Measurements from ENCODE around the gene CENPT. TPM values are rescaled to one million over a fixed set of nuclear protein-coding genes. Genes with fewer than 3 reads are reported as not detected.

Gene CENPT
- total and polyA plus RNA-seq, 2 of the 13 experiments (the other 11 are each of a cell fraction or from before 2014, with no cell fraction given), result 40.9 to 43.3 TPM

DNA sequence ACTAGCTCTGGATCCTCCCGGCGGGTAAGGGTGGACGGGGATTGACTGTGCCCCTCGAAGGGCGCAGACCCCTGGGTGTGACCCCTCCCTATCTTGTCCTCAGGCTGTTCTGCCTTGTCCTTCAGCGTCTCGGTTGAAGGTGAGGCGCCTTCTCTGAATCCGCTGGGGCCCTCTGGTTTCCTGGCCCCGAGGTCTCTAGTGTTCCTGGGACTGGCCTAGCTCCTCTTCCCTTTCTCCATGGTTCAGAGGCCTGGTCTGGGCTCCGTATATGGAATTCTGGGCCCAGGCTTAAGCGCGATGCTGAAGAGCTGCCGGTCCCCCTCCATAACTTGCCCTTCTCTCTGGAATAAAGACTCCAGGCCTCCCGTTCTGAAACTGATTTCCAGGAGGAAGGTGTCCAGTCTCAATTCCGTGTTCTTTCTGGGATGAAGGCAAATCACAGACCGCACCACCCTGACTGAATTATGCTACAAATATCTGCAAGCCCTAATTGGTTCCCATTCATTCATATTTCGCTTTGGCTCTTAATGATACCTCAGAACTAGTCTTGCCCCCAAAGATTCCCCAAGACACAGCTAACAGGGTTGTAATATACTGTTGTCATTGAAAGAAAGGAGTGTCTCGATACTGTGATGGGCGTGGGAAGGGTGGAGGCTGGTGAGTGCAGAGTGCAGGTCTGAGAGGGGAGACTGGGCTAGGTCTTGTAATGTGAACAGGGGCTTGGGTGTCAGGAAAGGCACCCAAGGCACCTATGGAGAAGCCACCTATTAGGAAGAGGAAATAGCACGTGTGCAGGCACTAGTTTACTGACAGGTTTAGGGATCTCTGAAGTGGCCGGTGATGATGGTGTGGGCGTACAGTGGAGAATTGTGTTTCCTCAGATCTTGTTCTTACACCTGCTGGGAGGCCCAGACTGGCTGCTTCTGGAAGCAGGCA is 26.2 kb upstream of the CENPT start:
- in situ Hi-C loops (cut with HindIII; ENCODE audit: extremely low pct_ligation_motif_present, low pct_unique_long_range_greater_than_20kb), result no loop called here
- ChIA-PET POLR2A (interaction anchor here (0.6 to 1.3 kb wide), 9 partner anchors 10 to 67 kb away, joined by 3 to 6 read pairs (median 3); partner anchors contain the start of gene TSNAXIP1), CTCF (ENCODE audit: low intra/inter-chr PET ratio, low total read pairs) (interaction anchor here (2.9 kb wide), 1 partner anchor 57 kb away, joined by 18 read pairs; no protein-coding TSS in a partner anchor)
- Histone ChIP-seq H3K4me3 (replicated peaks in 1 of 3; ENCODE audit: insufficient read depth in 1 of 3, low read depth in 2 of 3, low read length in 3 of 3) (peak overlapping the region; percentile 85 to 98 (median 87)), H3K4me2 (ENCODE audit: low read depth, low read length) (peak overlapping the region; percentile 91), H3K27ac (ENCODE audit: extremely low read length, insufficient read depth, low read length) (peak overlapping the region; percentile 66), H3K36me3 (replicated peaks in 1 of 2; ENCODE audit: control insufficient read depth in 1 of 2, insufficient read depth in 2 of 2, low read length in 2 of 2) (peaks cover 39 to 62% of the 10 kb centered on the region in 2 experiments), H4K20me1 (ENCODE audit: insufficient read depth, low read length) (peaks cover 15% of the 10 kb centered on the region), H2AFZ (ENCODE audit: low read length) (no peak overlapping the region), H3K79me2 (ENCODE audit: insufficient read depth, low read length) (peaks cover 31% of the 10 kb centered on the region), H3K9me3 (ENCODE audit: low read length) (no peaks in the 10 kb centered on the region), H3K9ac (ENCODE audit: insufficient read depth, low read depth, low read length) (peak overlapping the region; percentile 85), H3K27me3 (ENCODE audit: control insufficient read depth in 1 of 2, insufficient read depth in 2 of 2, low read length in 2 of 2) (no peaks in the 10 kb centered on the region; a peak in 1 of 5 replicates), H3K4me1 (ENCODE audit: insufficient read depth, low read length) (peaks cover 30% of the 10 kb centered on the region)
- intact Hi-C loops (cut with micrococcal nuclease; ENCODE audit: unreplicated experiment), result loop anchor here (1.0 to 5.0 kb wide), 2 partner anchors 21 to 1336 kb away; no protein-coding TSS in a partner anchor
- FAIRE-seq (peak; percentile 73), ATAC-seq (peak; percentile 49), DNase-seq (ENCODE audit: low spot score) (no peak)
- WGBS (ENCODE audit: low lambda C conversion rate), result 8% methylated on average over 18 of the region's 23 CpGs
- TSS peak; percentile 50 for BruUV-seq (replicated peaks)
- TF ChIP-seq SIX4 (CRISPR knock-in tag; IDR thresholded peaks at IDR 0.05) (no peak), SALL2 (CRISPR knock-in tag; IDR thresholded peaks at IDR 0.05) (no peak), ZSCAN22 (CRISPR knock-in tag; IDR thresholded peaks at IDR 0.05) (peak; percentile 80), ZNF879 (CRISPR knock-in tag; IDR thresholded peaks at IDR 0.05) (0 out of 2 replicates have a peak, but pooled peaks have one; percentile 10), ASH2L (IDR thresholded peaks at IDR 0.05; ENCODE audit: insufficient read length, low read depth, low read length) (no peak), ZNF773 (CRISPR knock-in tag; IDR thresholded peaks at IDR 0.05; ENCODE audit: borderline replicate concordance) (no peak), TCF7 (IDR thresholded peaks at IDR 0.05; ENCODE audit: low read depth) (no peak), MLLT10 (CRISPR knock-in tag; IDR thresholded peaks at IDR 0.05) (no peak), HMG20B (CRISPR knock-in tag; conservative IDR thresholded peaks at IDR 0.05) (0 out of 2 replicates have a peak, but pooled peaks have one; percentile 18), ZBTB8A (CRISPR knock-in tag; IDR thresholded peaks at IDR 0.05; ENCODE audit: borderline replicate concordance, low read depth) (no peak), ATAD3A (CRISPR knock-in tag; IDR thresholded peaks at IDR 0.05) (no peak), NR2C2 (CRISPR knock-in tag; IDR thresholded peaks at IDR 0.05; ENCODE audit: borderline replicate concordance) (no peak), ZNF224 (CRISPR knock-in tag; IDR thresholded peaks at IDR 0.05) (0 out of 2 replicates have a peak, but pooled peaks have one; percentile 17), MBNL3 (CRISPR knock-in tag; conservative IDR thresholded peaks at IDR 0.05) (no peak), WIZ (CRISPR knock-in tag; IDR thresholded peaks at IDR 0.05) (0 out of 2 replicates have a peak, but pooled peaks have one; percentile 60), NCOA5 (CRISPR knock-in tag; IDR thresholded peaks at IDR 0.05) (0 out of 2 replicates have a peak, but pooled peaks have one; percentile 40), ZNF737 (CRISPR knock-in tag; IDR thresholded peaks at IDR 0.05; ENCODE audit: borderline replicate concordance) (no peak), ZNF432 (CRISPR knock-in tag; IDR thresholded peaks at IDR 0.05; ENCODE audit: borderline replicate concordance) (no peak), MLX (CRISPR knock-in tag; IDR thresholded peaks at IDR 0.05) (no peak), MTF1 (CRISPR knock-in tag; IDR thresholded peaks at IDR 0.05) (no peak), PLSCR1 (CRISPR knock-in tag; IDR thresholded peaks at IDR 0.05; ENCODE audit: borderline replicate concordance) (no peak), POGZ (CRISPR knock-in tag; IDR thresholded peaks at IDR 0.05) (no peak)
- TF ChIP-seq, protein P1, sequence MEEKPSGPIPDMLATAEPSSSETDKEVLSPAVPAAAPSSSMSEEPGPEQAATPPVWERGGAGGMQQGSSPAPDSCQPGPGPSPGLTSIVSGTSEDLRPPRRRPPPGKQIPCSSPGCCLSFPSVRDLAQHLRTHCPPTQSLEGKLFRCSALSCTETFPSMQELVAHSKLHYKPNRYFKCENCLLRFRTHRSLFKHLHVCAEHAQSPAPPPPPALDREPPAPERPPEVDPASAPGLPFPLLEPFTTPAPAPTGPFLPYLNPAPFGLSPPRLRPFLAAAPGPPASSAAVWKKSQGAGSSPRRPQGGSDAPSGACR (CRISPR knock-in tag; IDR thresholded peaks at IDR 0.05), result 0 out of 2 replicates have a peak, but pooled peaks have one; percentile 62
